Lower lobe of right lung (tissue), 2 donors: ENCODE results near the gene MMP7. TPM values are rescaled to one million over a fixed set of nuclear protein-coding genes. Genes with fewer than 3 reads are reported as not detected.
A peak's percentile ranks its signal among the peaks of the same experiment; 100 is the strongest.

Source experiments
- ATAC-seq, 2 donors: fragments of 200-7000 bp; cut with Tn5 transposase; one replicate each; pipeline ENCODE4 v1.9.1; 2020 to 2022; ENCODE audit warnings: mild to moderate bottlenecking in 2 of 2, moderate library complexity in 2 of 2
- DNase-seq: peaks from one replicate; pipeline ENCODE4 v3.0.0-alpha.2; 2020
- H3K27ac ChIP-seq: fragments of 200-600 bp; one replicate; pipeline ENCODE4 v1.8.0; 2022
- H3K27me3 ChIP-seq: fragments of 200-600 bp; one replicate; pipeline ENCODE4 v1.8.0; 2022; ENCODE audit warnings: low read depth
- H3K36me3 ChIP-seq: fragments of 200-600 bp; one replicate; pipeline ENCODE4 v1.8.0; 2022; ENCODE audit warnings: mild to moderate bottlenecking
- H3K4me1 ChIP-seq: fragments of 200-600 bp; one replicate; pipeline ENCODE4 v1.8.0; 2022
- H3K4me3 ChIP-seq: fragments of 200-600 bp; one replicate; pipeline ENCODE4 v1.8.0; 2022; ENCODE audit warnings: mild to moderate bottlenecking
- H3K9me3 ChIP-seq: fragments of 200-600 bp; one replicate; pipeline ENCODE4 v1.8.0; 2022
- intact Hi-C: fragments of 100-400 bp; cut with DNase I; formaldehyde crosslinking; loops from one replicate; pipeline ENCODE4 v1.11.0; 2022
- total RNA-seq: library from RNA; stranded (reverse); fragmentation: NEBNext Ultra II Directional; extraction: Animal tissue kit (Norgen Biotek cat#: 25700); gene quantifications from one replicate; pipeline ENCODE4 v1.2.1, GENCODE V29; 2021
- TF ChIP-seq, protein P1 (sequence below): fragments of 200-600 bp; IDR thresholded peaks from one replicate; pipeline ENCODE4 v1.8.0; 2022; ENCODE audit warnings: antibody characterized with exemption, mild to moderate bottlenecking
- donor health status: DM: no; HTN: yes; CAD: no; lungs with severe emphysema.

Gene MMP7
- total RNA-seq, 1 donor from 2014 or later: 7.1 TPM

DNA sequence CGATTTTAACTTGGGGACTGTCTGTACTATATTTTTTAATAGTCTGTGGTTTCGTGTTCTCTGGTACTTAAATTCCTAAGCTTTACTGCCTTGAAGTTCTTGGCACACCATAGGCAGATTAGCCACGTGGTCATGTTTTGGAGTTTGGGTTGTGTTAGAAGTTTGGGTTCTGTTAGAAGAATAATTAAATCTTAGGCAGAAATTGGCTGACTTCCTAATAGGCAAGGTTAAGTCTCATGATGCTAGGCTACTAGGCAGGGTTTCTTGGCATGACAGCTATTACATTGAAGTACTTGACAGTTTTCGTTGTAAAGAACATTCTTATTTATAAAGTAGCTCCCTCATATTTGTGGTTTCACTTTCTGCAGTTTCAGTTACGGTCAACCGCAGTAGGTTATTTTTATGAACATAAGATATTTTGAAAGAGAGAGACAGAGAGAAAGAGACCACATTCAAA is 30.0 kb upstream of the MMP7 start:
- no peaks in the 10 kb centered on the region for H3K9me3 ChIP-seq
- TF ChIP-seq, protein P1, sequence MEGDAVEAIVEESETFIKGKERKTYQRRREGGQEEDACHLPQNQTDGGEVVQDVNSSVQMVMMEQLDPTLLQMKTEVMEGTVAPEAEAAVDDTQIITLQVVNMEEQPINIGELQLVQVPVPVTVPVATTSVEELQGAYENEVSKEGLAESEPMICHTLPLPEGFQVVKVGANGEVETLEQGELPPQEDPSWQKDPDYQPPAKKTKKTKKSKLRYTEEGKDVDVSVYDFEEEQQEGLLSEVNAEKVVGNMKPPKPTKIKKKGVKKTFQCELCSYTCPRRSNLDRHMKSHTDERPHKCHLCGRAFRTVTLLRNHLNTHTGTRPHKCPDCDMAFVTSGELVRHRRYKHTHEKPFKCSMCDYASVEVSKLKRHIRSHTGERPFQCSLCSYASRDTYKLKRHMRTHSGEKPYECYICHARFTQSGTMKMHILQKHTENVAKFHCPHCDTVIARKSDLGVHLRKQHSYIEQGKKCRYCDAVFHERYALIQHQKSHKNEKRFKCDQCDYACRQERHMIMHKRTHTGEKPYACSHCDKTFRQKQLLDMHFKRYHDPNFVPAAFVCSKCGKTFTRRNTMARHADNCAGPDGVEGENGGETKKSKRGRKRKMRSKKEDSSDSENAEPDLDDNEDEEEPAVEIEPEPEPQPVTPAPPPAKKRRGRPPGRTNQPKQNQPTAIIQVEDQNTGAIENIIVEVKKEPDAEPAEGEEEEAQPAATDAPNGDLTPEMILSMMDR: no peak
- peak; percentile 86 to 91 for ATAC-seq
- peak overlapping the region; percentile 35 for H3K4me3 ChIP-seq
- H3K4me1 ChIP-seq: peaks cover 19% of the 10 kb centered on the region
- H3K27me3 ChIP-seq: no peaks in the 10 kb centered on the region
- no peak for DNase-seq
- peak overlapping the region; percentile 56 for H3K27ac ChIP-seq
- intact Hi-C loops: no loop called here
- H3K36me3 ChIP-seq: no peaks in the 10 kb centered on the region

DNA sequence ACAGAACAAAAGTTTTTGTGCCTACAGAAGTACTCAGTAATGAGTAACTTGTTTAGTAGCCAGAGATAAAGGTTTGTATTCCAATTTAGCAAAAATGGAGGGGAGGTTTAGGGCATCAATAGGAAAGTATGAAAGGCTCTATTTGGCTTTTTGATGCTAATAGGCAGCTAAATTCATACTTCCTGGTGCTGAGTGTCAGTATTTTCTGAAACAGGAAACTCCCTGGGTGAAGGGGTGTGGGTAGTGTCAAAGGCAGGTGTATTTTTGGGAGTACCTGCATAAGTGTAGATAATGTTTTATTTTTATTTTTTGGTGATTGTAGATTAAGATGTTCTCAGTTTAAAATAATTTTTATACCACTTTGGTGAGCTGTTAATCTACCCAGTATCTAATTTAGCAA is 29.3 kb upstream of the MMP7 start:
- Histone ChIP-seq H3K4me3 (no peak overlapping the region), H3K27ac (peak overlapping the region; percentile 56), H3K36me3 (no peaks in the 10 kb centered on the region), H3K9me3 (no peaks in the 10 kb centered on the region), H3K27me3 (no peaks in the 10 kb centered on the region), H3K4me1 (peaks cover 19% of the 10 kb centered on the region)
- DNase-seq (no peak), ATAC-seq (peak in 1 of 2 donors; percentile 50)
- intact Hi-C loops: no loop called here
- TF ChIP-seq, protein P1: no peak

DNA sequence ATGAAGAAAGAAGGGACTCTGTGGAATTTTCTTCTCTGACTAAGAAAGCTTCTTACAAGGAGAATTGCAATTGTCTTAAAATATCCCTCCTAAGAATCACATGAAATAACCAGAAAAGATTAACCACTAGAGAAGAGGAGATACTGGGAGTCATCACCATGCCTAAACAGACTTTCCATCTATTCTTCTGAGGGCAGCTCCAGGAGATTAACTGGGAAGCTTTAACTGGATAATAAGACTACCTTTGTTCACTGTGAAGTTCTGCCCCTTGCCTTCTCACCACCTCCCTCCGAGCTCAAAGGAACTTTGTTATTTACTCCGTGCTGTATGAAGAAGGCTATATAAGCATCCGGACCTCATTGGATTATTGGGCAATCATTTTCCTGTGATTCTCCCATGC is 24.5 kb upstream of the MMP7 start:
- Histone ChIP-seq H3K27ac (no peak overlapping the region), H3K4me1 (peaks cover 9% of the 10 kb centered on the region), H3K36me3 (no peaks in the 10 kb centered on the region), H3K27me3 (no peaks in the 10 kb centered on the region), H3K9me3 (no peaks in the 10 kb centered on the region), H3K4me3 (no peak overlapping the region)
- ATAC-seq (no peak), DNase-seq (no peak)
- intact Hi-C loops: no loop called here
- TF ChIP-seq, protein P1: no peak

GRCh38 chr11:102553835-102554282 is 23.3 kb upstream of the MMP7 start:
- H3K9me3 ChIP-seq: no peaks in the 10 kb centered on the region
- no peaks in the 10 kb centered on the region for H3K27me3 ChIP-seq
- H3K4me3 ChIP-seq: no peak overlapping the region
- H3K4me1 ChIP-seq: no peaks in the 10 kb centered on the region
- no peaks in the 10 kb centered on the region for H3K36me3 ChIP-seq
- TF ChIP-seq, protein P1: no peak
- peak overlapping the region; percentile 70 for H3K27ac ChIP-seq
- peak; percentile 61 to 81 for ATAC-seq
- DNase-seq: no peak
- intact Hi-C loops: no loop called here

GRCh38 chr11:102552447-102553194 is 22.1 kb upstream of the MMP7 start:
- Histone ChIP-seq H3K9me3 (no peaks in the 10 kb centered on the region), H3K27me3 (no peaks in the 10 kb centered on the region), H3K27ac (peak overlapping the region; percentile 70), H3K4me1 (no peaks in the 10 kb centered on the region), H3K4me3 (no peak overlapping the region), H3K36me3 (no peaks in the 10 kb centered on the region)
- intact Hi-C loops: no loop called here
- TF ChIP-seq, protein P1: no peak
- peak; percentile 88 to 95 for ATAC-seq
- DNase-seq: no peak
